Natural killer cell (primary cell): Measurements from ENCODE around the gene SRGAP3. TPM values are rescaled to one million over a fixed set of nuclear protein-coding genes. Genes with fewer than 3 reads are reported as not detected.

Source experiments
- ATAC-seq, 3 donors: fragments of 150-1000 bp in 2 of 3; fragments of 200-7000 bp in 1 of 3; cut with Tn5 transposase; 1 replicate in 1 of 3; 2 replicates in 2 of 3; pipeline ENCODE4 v1.10.0; 2021; ENCODE audit warnings: mild to moderate bottlenecking in 2 of 3, moderate library complexity in 2 of 3
- DNase-seq, 2 donors: peaks; one replicate each; pipeline versions ENCODE4 v3.0.0 to v3.0.0-alpha.2; 2013 to 2021; ENCODE audit warnings: mixed read lengths in 1 of 2
- H3K27ac ChIP-seq: one replicate; pipeline ENCODE4 v1.5.1; 2013; ENCODE audit warnings: mild to moderate bottlenecking, low read length
- H3K27me3 ChIP-seq: one replicate; pipeline ENCODE4 v1.6.1; 2013; ENCODE audit warnings: low read length; ENCODE audit not compliant: control insufficient read depth, insufficient read depth
- H3K36me3 ChIP-seq: one replicate; pipeline ENCODE4 v1.6.1; 2013; ENCODE audit warnings: low read length; ENCODE audit not compliant: control insufficient read depth, insufficient read depth
- H3K4me1 ChIP-seq: one replicate; pipeline ENCODE4 v1.6.1; 2013; ENCODE audit warnings: low read length; ENCODE audit not compliant: control insufficient read depth, insufficient read depth
- H3K4me3 ChIP-seq: one replicate; pipeline ENCODE4 v1.5.1; 2013; ENCODE audit warnings: low read length
- H3K9me3 ChIP-seq: one replicate; pipeline ENCODE4 v1.6.1; 2013; ENCODE audit warnings: low read length; ENCODE audit not compliant: control insufficient read depth, insufficient read depth
- H3K27ac Mint-ChIP-seq, 2 donors: one replicate each; pipeline ENCODE4 v1.8.0; 2022; ENCODE audit warnings: mild to moderate bottlenecking in 2 of 2, mixed read lengths in 2 of 2, moderate library complexity in 1 of 2
- H3K27me3 Mint-ChIP-seq, 2 donors: one replicate each; pipeline ENCODE4 v1.8.0; 2022; ENCODE audit warnings: low read depth in 2 of 2, mixed read lengths in 2 of 2
- H3K36me3 Mint-ChIP-seq: one replicate; pipeline ENCODE4 v1.8.0; 2022; ENCODE audit warnings: mixed read lengths
- H3K4me1 Mint-ChIP-seq, 2 donors: one replicate each; pipeline ENCODE4 v1.8.0; 2022; ENCODE audit warnings: mixed read lengths in 2 of 2
- H3K4me3 Mint-ChIP-seq: one replicate; pipeline ENCODE4 v1.8.0; 2022; ENCODE audit warnings: mild to moderate bottlenecking, moderate library complexity, mixed read lengths
- H3K9me3 Mint-ChIP-seq, 2 donors: one replicate each; pipeline ENCODE4 v1.8.0; 2022; ENCODE audit warnings: mixed read lengths in 2 of 2
- WGBS: methylation state at CpG from one replicate; pipeline ENCODE4 v1.1.7; 2013; ENCODE audit warnings: missing lambda C conversion rate; ENCODE audit not compliant: insufficient coverage; 5-methylcytosine and 5-hydroxymethylcytosine counted together
- intact Hi-C: fragments of 100-400 bp; cut with micrococcal nuclease; formaldehyde crosslinking; loops from one replicate; pipeline ENCODE4 v1.14.2; 2022
- total RNA-seq, 4 donors: library from RNA; stranded (reverse); fragments of 120-200 nt in 1 of 4; gene quantifications; one replicate each; pipeline versions ENCODE4 v1.2.3 to v1.2.4, GENCODE V29; 2013 to 2022
- TF ChIP-seq, protein P1 (sequence below): fragments of 200-600 bp; IDR thresholded peaks from one replicate; pipeline ENCODE4 v1.8.0; 2022; ENCODE audit warnings: antibody characterized with exemption

SRGAP3 gene
- total RNA-seq, 3 donors from 2014 or later (not counting 1 experiment from before 2014, with no cell fraction given): 2.5 to 14.9 (median 3.0) TPM

DNA sequence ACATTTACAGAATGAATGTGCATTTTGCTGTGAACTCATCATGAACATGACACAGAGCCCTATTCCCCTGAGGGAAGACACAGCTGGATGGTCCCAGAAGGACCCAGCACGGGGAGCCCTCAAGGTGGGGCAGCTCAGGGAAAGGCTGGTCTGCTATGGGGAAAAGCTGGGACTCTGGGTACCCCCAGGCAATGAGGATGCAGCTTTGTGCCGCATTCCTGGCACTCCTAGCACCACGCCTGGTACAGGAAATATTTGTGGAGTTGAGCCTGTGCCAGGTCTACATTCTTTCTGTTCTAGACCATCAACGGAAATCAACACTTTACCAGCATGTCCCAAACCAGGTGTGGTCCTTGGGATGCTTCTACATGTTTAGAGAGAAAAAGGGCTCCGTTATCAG lies 74.0 kb downstream of the SRGAP3 start:
- H3K36me3 Mint-ChIP-seq: no peaks in the 10 kb centered on the region
- DNase-seq (no peak), ATAC-seq (no peak)
- no peaks in the 10 kb centered on the region for H3K36me3 ChIP-seq
- peaks cover 4 to 15% of the 10 kb centered on the region in 2 donors for H3K27me3 Mint-ChIP-seq
- peaks cover 45 to 56% of the 10 kb centered on the region in 2 donors for H3K4me1 Mint-ChIP-seq
- H3K27ac ChIP-seq: no peak overlapping the region
- H3K27ac Mint-ChIP-seq: no peak overlapping the region
- no peaks in the 10 kb centered on the region for H3K27me3 ChIP-seq
- WGBS: 83% methylated on average over 5 of the region's 5 CpGs
- H3K4me3 ChIP-seq: no peak overlapping the region
- intact Hi-C loops: no loop called here
- H3K4me3 Mint-ChIP-seq: no peak overlapping the region
- H3K4me1 ChIP-seq: peaks cover 60% of the 10 kb centered on the region
- TF ChIP-seq, protein P1, sequence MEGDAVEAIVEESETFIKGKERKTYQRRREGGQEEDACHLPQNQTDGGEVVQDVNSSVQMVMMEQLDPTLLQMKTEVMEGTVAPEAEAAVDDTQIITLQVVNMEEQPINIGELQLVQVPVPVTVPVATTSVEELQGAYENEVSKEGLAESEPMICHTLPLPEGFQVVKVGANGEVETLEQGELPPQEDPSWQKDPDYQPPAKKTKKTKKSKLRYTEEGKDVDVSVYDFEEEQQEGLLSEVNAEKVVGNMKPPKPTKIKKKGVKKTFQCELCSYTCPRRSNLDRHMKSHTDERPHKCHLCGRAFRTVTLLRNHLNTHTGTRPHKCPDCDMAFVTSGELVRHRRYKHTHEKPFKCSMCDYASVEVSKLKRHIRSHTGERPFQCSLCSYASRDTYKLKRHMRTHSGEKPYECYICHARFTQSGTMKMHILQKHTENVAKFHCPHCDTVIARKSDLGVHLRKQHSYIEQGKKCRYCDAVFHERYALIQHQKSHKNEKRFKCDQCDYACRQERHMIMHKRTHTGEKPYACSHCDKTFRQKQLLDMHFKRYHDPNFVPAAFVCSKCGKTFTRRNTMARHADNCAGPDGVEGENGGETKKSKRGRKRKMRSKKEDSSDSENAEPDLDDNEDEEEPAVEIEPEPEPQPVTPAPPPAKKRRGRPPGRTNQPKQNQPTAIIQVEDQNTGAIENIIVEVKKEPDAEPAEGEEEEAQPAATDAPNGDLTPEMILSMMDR: no peak
- no peaks in the 10 kb centered on the region for H3K9me3 ChIP-seq
- no peaks in the 10 kb centered on the region for H3K9me3 Mint-ChIP-seq

DNA sequence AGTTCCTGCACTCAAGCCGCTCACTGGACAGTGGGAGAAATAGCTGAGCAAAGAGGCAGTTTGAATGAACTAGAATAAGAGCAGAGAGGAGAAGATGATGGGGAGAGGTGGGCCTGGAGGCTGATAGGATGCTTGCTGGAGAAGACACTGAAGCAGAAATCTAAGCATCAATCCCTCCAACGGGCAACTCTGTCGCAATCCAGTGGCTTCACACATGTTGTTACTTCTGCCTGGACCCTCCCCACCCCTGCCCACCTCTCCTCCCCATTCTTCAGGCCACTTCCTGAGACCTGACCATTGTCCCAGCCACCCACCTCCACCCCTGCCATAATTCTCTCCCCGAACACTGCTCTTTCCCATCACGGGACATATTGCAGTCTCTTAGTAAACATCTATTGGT lies 76.0 kb downstream of the SRGAP3 start:
- Histone ChIP-seq H3K27ac (no peak overlapping the region), H3K36me3 (no peaks in the 10 kb centered on the region), H3K27me3 (no peaks in the 10 kb centered on the region), H3K4me1 (peaks cover 53% of the 10 kb centered on the region), H3K9me3 (no peaks in the 10 kb centered on the region), H3K4me3 (no peak overlapping the region)
- no peak overlapping the region for H3K27ac Mint-ChIP-seq
- DNase-seq: no peak
- 59% methylated on average over 5 of the region's 5 CpGs for WGBS
- H3K9me3 Mint-ChIP-seq: no peaks in the 10 kb centered on the region
- TF ChIP-seq, protein P1: no peak
- peaks cover 4 to 15% of the 10 kb centered on the region in 2 donors for H3K27me3 Mint-ChIP-seq
- ATAC-seq: no peak
- no peak overlapping the region for H3K4me3 Mint-ChIP-seq
- H3K4me1 Mint-ChIP-seq: peaks cover 30 to 43% of the 10 kb centered on the region in 2 donors
- intact Hi-C loops: no loop called here
- H3K36me3 Mint-ChIP-seq: no peaks in the 10 kb centered on the region

DNA sequence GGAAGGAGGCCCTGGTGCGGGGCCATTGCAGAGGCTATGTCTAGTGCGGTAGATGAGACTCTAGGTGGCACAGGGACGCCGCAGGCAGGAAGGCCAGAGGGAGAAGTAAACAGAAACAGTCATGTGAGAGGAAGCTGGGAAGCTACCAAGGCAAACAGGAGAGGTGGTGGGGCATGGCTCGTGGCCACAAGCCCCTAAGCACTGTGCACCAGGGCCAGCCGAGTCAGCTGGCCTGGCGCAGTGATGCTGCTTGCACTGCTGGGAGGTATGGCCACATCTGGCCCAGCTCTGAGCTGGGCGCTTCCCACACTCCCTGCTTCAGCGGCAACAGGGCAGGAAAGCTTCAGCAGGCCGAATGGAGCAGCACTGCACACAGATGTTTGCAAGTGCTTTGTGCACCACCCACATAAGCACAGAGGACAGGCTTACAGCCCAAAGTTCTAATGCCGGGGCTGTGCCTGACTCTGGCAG lies 76.6 kb downstream of the SRGAP3 start:
- H3K9me3 Mint-ChIP-seq: no peaks in the 10 kb centered on the region
- no peak overlapping the region for H3K27ac ChIP-seq
- H3K4me3 Mint-ChIP-seq: peak overlapping the region; percentile 23
- intact Hi-C loops: no loop called here
- H3K4me3 ChIP-seq: no peak overlapping the region
- peaks cover 4 to 15% of the 10 kb centered on the region in 2 donors for H3K27me3 Mint-ChIP-seq
- H3K9me3 ChIP-seq: no peaks in the 10 kb centered on the region
- H3K4me1 Mint-ChIP-seq: peaks cover 28 to 40% of the 10 kb centered on the region in 2 donors
- no peaks in the 10 kb centered on the region for H3K36me3 ChIP-seq
- 70% methylated on average over 11 of the region's 11 CpGs for whole genome bisulfite sequencing
- TF ChIP-seq, protein P1: no peak
- no peaks in the 10 kb centered on the region for H3K36me3 Mint-ChIP-seq
- DNase-seq (no peak), ATAC-seq (no peak)
- H3K4me1 ChIP-seq: peaks cover 48% of the 10 kb centered on the region
- no peak overlapping the region for H3K27ac Mint-ChIP-seq
- H3K27me3 ChIP-seq: no peaks in the 10 kb centered on the region

DNA sequence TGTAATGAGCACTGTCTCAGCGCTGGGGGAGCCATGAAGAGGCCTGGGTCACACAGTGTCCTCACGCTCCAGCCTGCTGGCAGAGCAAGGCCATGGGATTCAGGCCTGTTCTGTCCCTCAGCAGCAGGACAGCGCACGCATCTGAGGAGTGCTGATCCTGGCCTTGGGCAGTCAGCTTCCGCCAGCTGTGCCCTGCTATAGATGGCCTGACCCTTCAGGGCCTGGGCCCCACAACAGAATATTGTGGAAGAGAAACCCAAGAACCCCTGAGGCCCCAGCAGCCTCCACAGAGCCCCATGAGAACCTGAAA lies 78.6 kb downstream of the SRGAP3 start:
- Mint-ChIP-seq H3K9me3 (no peaks in the 10 kb centered on the region), H3K4me1 (peaks cover 23 to 34% of the 10 kb centered on the region in 2 donors), H3K27me3 (peaks cover 4 to 15% of the 10 kb centered on the region in 2 donors), H3K4me3 (no peak overlapping the region), H3K27ac (no peak overlapping the region), H3K36me3 (no peaks in the 10 kb centered on the region)
- TF ChIP-seq, protein P1: no peak
- H3K27ac ChIP-seq: no peak overlapping the region
- no peaks in the 10 kb centered on the region for H3K27me3 ChIP-seq
- ATAC-seq: no peak
- no peak for DNase-seq
- H3K4me1 ChIP-seq: peaks cover 41% of the 10 kb centered on the region
- H3K9me3 ChIP-seq: no peaks in the 10 kb centered on the region
- no peak overlapping the region for H3K4me3 ChIP-seq
- no peaks in the 10 kb centered on the region for H3K36me3 ChIP-seq
- intact Hi-C loops: no loop called here
- 97% methylated on average over 5 of the region's 5 CpGs for WGBS
